Measurements from ENCODE around the gene ABCD1. TPM values are rescaled to one million over a fixed set of nuclear protein-coding genes. Genes with fewer than 3 reads are reported as not detected.

The ABCD1 gene
- polyA plus RNA-seq, 3 donors: 5.6 to 22.5 (median 5.8) TPM

DNA sequence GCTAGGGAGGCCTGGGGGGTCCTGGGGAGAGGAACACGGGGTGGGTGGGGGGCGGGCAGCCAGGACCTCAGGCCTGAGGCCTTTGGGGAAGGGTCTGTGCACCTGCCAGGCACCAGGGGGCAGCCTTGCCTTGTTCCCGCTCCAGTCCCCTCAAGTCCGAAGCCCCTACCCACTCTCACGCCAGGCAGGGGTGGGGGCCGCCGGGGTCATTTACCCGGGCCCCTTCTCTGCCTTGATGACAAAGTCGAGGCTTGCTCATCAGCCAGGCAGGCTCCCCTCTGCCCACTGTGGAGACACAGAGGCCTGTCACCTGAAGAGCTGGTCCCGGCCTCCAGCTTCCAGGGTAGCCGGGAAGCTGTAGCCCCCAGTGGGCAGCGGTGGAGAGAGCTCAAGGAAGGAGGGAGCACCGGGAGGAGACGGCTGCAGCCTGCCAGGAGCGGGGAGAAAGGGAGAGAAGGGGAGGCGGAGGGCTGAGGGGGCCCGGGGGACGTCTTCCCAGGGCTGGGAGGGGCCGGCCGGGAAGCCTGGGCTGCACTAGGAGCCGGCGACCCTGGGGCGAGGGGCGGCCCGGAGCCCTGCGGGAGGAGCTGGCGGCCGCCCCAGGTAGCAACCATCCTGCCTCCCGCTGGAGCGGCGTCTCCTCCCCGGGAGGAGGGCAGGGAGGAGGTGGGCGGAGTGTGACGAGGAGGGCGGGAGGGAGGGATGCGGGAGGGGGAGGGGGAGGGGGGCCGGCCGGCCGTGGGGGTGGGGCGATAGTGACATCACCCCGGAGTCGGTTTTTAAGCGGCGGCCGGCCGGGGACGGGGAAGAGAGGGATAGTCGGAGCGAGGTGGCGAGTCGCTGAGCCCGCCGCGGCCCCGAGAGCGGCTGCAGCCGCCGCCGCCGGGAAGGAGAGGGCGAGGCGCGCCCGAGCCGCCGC, 37.3 kb upstream of the ABCD1 start, which contains the start of gene SLC6A8:
Gene SLC6A8, plus strand, starts transcription at position 806 of the 919 bp plus-strand sequence. CDS start 649 bp downstream, outside the sequence.
- Histone ChIP-seq H2AFZ (ENCODE audit: insufficient read depth, low read depth, low read length, poor library complexity, severe bottlenecking) (no peak within 1 kb of the TSS), H3K36me3 (replicated peaks in 1 of 2; ENCODE audit: control insufficient read depth in 1 of 2, insufficient read depth in 2 of 2, low read length in 2 of 2) (no peaks in the 10 kb centered on the region), H3K9ac (ENCODE audit: insufficient read depth, low read length, poor library complexity, severe bottlenecking) (no peak within 1 kb of the TSS), H3K4me2 (replicated peaks; ENCODE audit: extremely low read depth, low read length, poor library complexity, severe bottlenecking) (peak within 1 kb of the TSS; percentile 41), H3K4me1 (ENCODE audit: control insufficient read depth in 1 of 2, insufficient read depth in 2 of 2, low read length in 2 of 2) (no peaks in the 10 kb centered on the region), H3K9me3 (replicated peaks in 1 of 2; ENCODE audit: control insufficient read depth in 1 of 2, insufficient read depth in 1 of 2, low read length in 2 of 2) (peaks cover 3 to 10% of the 10 kb centered on the region in 2 donors), H3K79me2 (ENCODE audit: insufficient read depth, low read length) (no peaks in the 10 kb centered on the region), H3K4me3 (replicated peaks in 1 of 3; ENCODE audit: low read depth in 2 of 3, low read length in 3 of 3) (peak within 1 kb of the TSS in 2 of 3 experiments; percentile 9 to 40), H4K20me1 (ENCODE audit: insufficient read depth, low read length) (no peaks in the 10 kb centered on the region), H3K27me3 (ENCODE audit: control insufficient read depth in 2 of 2, insufficient read depth in 2 of 2, low read length in 2 of 2) (peaks cover 4 to 51% of the 10 kb centered on the region in 2 donors), H3K27ac (ENCODE audit: low read depth in 1 of 2, low read length in 2 of 2) (no peak within 1 kb of the TSS)
- 0% methylated on average over 18 of the region's 66 CpGs for WGBS (ENCODE audit: insufficient coverage)
- intact Hi-C loops (cut with micrococcal nuclease): no loop called here
- Mint-ChIP-seq H3K36me3 (peaks cover 2 to 3% of the 10 kb centered on the region in 2 donors), H3K4me1 (peaks cover 12% of the 10 kb centered on the region), H3K4me3 (peak within 1 kb of the TSS; percentile 72), H3K9me3 (peaks cover 0 to 17% (median 9%) of the 10 kb centered on the region in 7 donors), H3K27ac (peak within 1 kb of the TSS in 1 of 7 donors; percentile 70), H3K27me3 (ENCODE audit: low read depth in 3 of 3) (peaks cover 33 to 73% (median 49%) of the 10 kb centered on the region in 3 donors)
- peak; percentile 18 to 46 (median 20) for DNase-seq
- TF ChIP-seq, protein P1, sequence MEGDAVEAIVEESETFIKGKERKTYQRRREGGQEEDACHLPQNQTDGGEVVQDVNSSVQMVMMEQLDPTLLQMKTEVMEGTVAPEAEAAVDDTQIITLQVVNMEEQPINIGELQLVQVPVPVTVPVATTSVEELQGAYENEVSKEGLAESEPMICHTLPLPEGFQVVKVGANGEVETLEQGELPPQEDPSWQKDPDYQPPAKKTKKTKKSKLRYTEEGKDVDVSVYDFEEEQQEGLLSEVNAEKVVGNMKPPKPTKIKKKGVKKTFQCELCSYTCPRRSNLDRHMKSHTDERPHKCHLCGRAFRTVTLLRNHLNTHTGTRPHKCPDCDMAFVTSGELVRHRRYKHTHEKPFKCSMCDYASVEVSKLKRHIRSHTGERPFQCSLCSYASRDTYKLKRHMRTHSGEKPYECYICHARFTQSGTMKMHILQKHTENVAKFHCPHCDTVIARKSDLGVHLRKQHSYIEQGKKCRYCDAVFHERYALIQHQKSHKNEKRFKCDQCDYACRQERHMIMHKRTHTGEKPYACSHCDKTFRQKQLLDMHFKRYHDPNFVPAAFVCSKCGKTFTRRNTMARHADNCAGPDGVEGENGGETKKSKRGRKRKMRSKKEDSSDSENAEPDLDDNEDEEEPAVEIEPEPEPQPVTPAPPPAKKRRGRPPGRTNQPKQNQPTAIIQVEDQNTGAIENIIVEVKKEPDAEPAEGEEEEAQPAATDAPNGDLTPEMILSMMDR (IDR thresholded peaks at IDR 0.05): peak; percentile 17

DNA sequence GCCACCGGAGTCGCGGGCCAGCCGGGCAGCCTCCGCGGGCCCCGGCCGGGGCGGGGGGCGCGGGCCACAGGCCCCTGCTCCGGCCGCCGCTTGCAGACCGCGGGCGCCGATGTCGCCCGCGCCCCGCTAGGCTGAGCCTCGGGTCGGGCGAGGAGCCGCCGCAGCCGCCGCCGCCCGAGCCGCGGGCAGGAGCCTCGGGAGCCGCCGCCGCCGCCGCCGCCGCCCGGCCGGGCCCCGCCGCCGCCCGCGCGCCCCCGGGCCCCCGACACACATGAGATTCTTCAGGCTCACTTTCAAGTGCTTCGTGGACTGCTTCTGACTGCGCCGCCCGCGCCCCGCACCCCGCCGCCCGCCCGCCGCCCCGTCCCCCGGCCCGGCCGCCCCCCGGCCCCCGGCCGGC, 36.6 kb upstream of the ABCD1 start:
- no peak overlapping the region for H3K27ac Mint-ChIP-seq
- Histone ChIP-seq H3K9ac (ENCODE audit: insufficient read depth, low read length, poor library complexity, severe bottlenecking) (no peak overlapping the region), H3K4me2 (replicated peaks; ENCODE audit: extremely low read depth, low read length, poor library complexity, severe bottlenecking) (no peak overlapping the region), H3K4me3 (replicated peaks in 1 of 3; ENCODE audit: low read depth in 2 of 3, low read length in 3 of 3) (no peak overlapping the region), H4K20me1 (ENCODE audit: insufficient read depth, low read length) (no peaks in the 10 kb centered on the region), H3K9me3 (replicated peaks in 1 of 2; ENCODE audit: control insufficient read depth in 1 of 2, insufficient read depth in 1 of 2, low read length in 2 of 2) (peaks cover 3 to 10% of the 10 kb centered on the region in 2 donors), H3K27ac (ENCODE audit: low read depth in 1 of 2, low read length in 2 of 2) (no peak overlapping the region), H3K27me3 (ENCODE audit: control insufficient read depth in 2 of 2, insufficient read depth in 2 of 2, low read length in 2 of 2) (peaks cover 4 to 51% of the 10 kb centered on the region in 2 donors), H3K36me3 (replicated peaks in 1 of 2; ENCODE audit: control insufficient read depth in 1 of 2, insufficient read depth in 2 of 2, low read length in 2 of 2) (no peaks in the 10 kb centered on the region), H3K79me2 (ENCODE audit: insufficient read depth, low read length) (no peaks in the 10 kb centered on the region), H3K4me1 (ENCODE audit: control insufficient read depth in 1 of 2, insufficient read depth in 2 of 2, low read length in 2 of 2) (no peaks in the 10 kb centered on the region), H2AFZ (ENCODE audit: insufficient read depth, low read depth, low read length, poor library complexity, severe bottlenecking) (no peak overlapping the region)
- H3K4me1 Mint-ChIP-seq: peaks cover 12% of the 10 kb centered on the region
- intact Hi-C loops (cut with micrococcal nuclease): no loop called here
- TF ChIP-seq, protein P1 (IDR thresholded peaks at IDR 0.05): no peak
- WGBS (ENCODE audit: insufficient coverage): under 1% methylated on average over 64 of the region's 69 CpGs
- DNase-seq: no peak
- H3K9me3 Mint-ChIP-seq: peaks cover 0 to 16% (median 9%) of the 10 kb centered on the region in 7 donors
- H3K4me3 Mint-ChIP-seq: no peak overlapping the region
- peaks cover 2 to 3% of the 10 kb centered on the region in 2 donors for H3K36me3 Mint-ChIP-seq
- peaks cover 33 to 78% (median 49%) of the 10 kb centered on the region in 3 donors for H3K27me3 Mint-ChIP-seq (ENCODE audit: low read depth in 3 of 3)

Data from CD14-positive monocyte (primary cell).